Testis (tissue), 3 donors: ENCODE data around the gene SULT6B1. TPM values are rescaled to one million over a fixed set of nuclear protein-coding genes. Genes with fewer than 3 reads are reported as not detected.

ENCODE experiments used
- DNase-seq: peaks from one replicate; pipeline ENCODE4 v3.0.0-alpha.2; 2019
- H3K27ac ChIP-seq, 2 donors: fragments of 200-600 bp; sonication (generic); one replicate each; pipeline ENCODE4 v1.5.1; 2019
- H3K27me3 ChIP-seq: fragments of 200-600 bp; sonication (generic); one replicate; pipeline ENCODE4 v1.5.1; 2019
- H3K36me3 ChIP-seq: fragments of 200-600 bp; sonication (generic); one replicate; pipeline ENCODE4 v1.5.1; 2017; ENCODE audit warnings: low read depth; ENCODE audit errors: missing control alignments
- H3K4me1 ChIP-seq: fragments of 200-600 bp; sonication (generic); one replicate; pipeline ENCODE4 v1.5.1; 2019
- H3K4me3 ChIP-seq, 2 donors: fragments of 200-600 bp; sonication (generic); one replicate each; pipeline ENCODE4 v1.5.1; 2017 to 2019
- H3K9me3 ChIP-seq: fragments of 200-600 bp; sonication (generic); one replicate; pipeline ENCODE4 v1.5.1; 2017
- POLR2A ChIP-seq: fragments of 450-650 bp; IDR thresholded peaks from one replicate; pipeline ENCODE4 v1.6.1; 2017; ENCODE audit warnings: antibody characterized with exemption, mild to moderate bottlenecking, moderate library complexity
- WGBS, 2 donors: methylation state at CpG; one replicate each; pipeline ENCODE4 v1.1.5; 2018; 5-methylcytosine and 5-hydroxymethylcytosine counted together
- intact Hi-C: fragments of 100-400 bp; cut with DNase I; formaldehyde crosslinking; loops from one replicate; pipeline ENCODE4 v1.15.1; 2023; ENCODE audit warnings: low total_unique reads
- polyA plus RNA-seq: library from polyadenylated mRNA; stranded (reverse); fragments of 350-450 nt; fragmentation: Illumina TruSeq; extraction: RNeasy Lipid Tissue Mini Kit (QIAGEN cat#74804); gene quantifications from one replicate; pipeline ENCODE4 v1.2.3, GENCODE V29; 2014; ENCODE audit warnings: low read depth, low replicate concordance; ENCODE audit not compliant: insufficient read depth
- total RNA-seq, 2 donors: library from RNA; depleted of rRNA; stranded (reverse); fragments of >200 nt; gene quantifications; one replicate each; pipeline ENCODE4 v1.2.3, GENCODE V29; 2016
- TF ChIP-seq, protein P1 (sequence below), 3 experiments: fragments of 450-650 bp in 2 of 3; fragments of 200-600 bp in 1 of 3; sonication (generic) in 1 of 3; IDR thresholded peaks; one replicate each; pipeline ENCODE4 v1.5.1; 2016 to 2019; ENCODE audit warnings: antibody characterized with exemption in 3 of 3, mild to moderate bottlenecking in 2 of 3, moderate library complexity in 1 of 3

SULT6B1 gene
- total and polyA plus RNA-seq, 3 donors from 2014 or later = 0.31 to 3.8 (median 1.7) TPM

- Histone ChIP-seq H3K9me3 (no peaks in the 10 kb centered on the region), H3K4me1 (no peaks in the 10 kb centered on the region), H3K36me3 (no peaks in the 10 kb centered on the region), H3K27ac (no peak overlapping the region), H3K4me3 (no peak overlapping the region), H3K27me3 (no peaks in the 10 kb centered on the region)
- TF ChIP-seq POLR2A = no peak
- TF ChIP-seq, protein P1, sequence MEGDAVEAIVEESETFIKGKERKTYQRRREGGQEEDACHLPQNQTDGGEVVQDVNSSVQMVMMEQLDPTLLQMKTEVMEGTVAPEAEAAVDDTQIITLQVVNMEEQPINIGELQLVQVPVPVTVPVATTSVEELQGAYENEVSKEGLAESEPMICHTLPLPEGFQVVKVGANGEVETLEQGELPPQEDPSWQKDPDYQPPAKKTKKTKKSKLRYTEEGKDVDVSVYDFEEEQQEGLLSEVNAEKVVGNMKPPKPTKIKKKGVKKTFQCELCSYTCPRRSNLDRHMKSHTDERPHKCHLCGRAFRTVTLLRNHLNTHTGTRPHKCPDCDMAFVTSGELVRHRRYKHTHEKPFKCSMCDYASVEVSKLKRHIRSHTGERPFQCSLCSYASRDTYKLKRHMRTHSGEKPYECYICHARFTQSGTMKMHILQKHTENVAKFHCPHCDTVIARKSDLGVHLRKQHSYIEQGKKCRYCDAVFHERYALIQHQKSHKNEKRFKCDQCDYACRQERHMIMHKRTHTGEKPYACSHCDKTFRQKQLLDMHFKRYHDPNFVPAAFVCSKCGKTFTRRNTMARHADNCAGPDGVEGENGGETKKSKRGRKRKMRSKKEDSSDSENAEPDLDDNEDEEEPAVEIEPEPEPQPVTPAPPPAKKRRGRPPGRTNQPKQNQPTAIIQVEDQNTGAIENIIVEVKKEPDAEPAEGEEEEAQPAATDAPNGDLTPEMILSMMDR (IDR thresholded peaks at IDR 0.05) = no peak
- DNase-seq = no peak
- 91 to 94% methylated on average over 7 of the region's 7 CpGs for WGBS, 2 donors
- intact Hi-C loops = no loop called here
Observed at GRCh38 chr2:37148325-37148724, 40.1 kb downstream of the SULT6B1 start.

- TF ChIP-seq POLR2A = no peak
- TF ChIP-seq, protein P1 (IDR thresholded peaks at IDR 0.05) = no peak
- 94 to 95% methylated on average over 2 of the region's 2 CpGs for WGBS, 2 donors
Observed at GRCh38 chr2:37146062-37146461, 42.4 kb downstream of the SULT6B1 start.

GRCh38 chr2:37143974-37144373 is 44.5 kb downstream of the SULT6B1 start:
- Histone ChIP-seq H3K9me3 (no peaks in the 10 kb centered on the region), H3K36me3 (no peaks in the 10 kb centered on the region), H3K4me3 (no peak overlapping the region), H3K27ac (no peak overlapping the region), H3K27me3 (no peaks in the 10 kb centered on the region), H3K4me1 (no peaks in the 10 kb centered on the region)
- intact Hi-C loops = no loop called here
- no peak for DNase-seq
- no peak for TF ChIP-seq POLR2A
- TF ChIP-seq, protein P1 (IDR thresholded peaks at IDR 0.05) = no peak
- 97 to 100% methylated on average over 1 of the region's 1 CpG for WGBS, 2 donors

More at GRCh38 chr2:37146062-37146461, 42.4 kb downstream of the SULT6B1 start:
- Histone ChIP-seq H3K9me3 (no peaks in the 10 kb centered on the region), H3K4me3 (no peak overlapping the region), H3K36me3 (no peaks in the 10 kb centered on the region), H3K27ac (no peak overlapping the region), H3K27me3 (no peaks in the 10 kb centered on the region), H3K4me1 (no peaks in the 10 kb centered on the region)
- DNase-seq = no peak
- intact Hi-C loops = no loop called here

GRCh38 chr2:37142546-37142945 is 45.9 kb downstream of the SULT6B1 start:
- no peaks in the 10 kb centered on the region for H3K36me3 ChIP-seq

DNA sequence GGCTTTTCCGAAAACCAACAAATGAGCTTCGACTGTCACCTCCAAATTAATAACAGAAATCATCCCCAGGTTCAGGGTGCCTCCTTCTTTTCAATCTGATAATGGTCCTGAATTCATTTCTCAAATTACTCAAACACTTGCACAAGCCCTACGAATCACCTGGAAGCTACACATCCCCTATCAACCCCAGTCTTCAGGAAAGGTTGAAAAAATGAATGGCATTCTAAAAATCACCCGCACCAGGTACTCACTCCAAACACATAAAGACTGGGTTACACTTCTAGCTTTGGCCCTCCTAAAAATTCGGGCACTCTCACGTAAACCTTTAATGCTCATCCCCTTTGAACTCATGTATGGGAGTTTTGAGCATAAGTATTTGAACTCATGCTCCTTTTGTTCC is 55.6 kb downstream of the SULT6B1 start:
- 89 to 93% methylated on average over 6 of the region's 6 CpGs for WGBS, 2 donors
- TF ChIP-seq POLR2A = no peak
- TF ChIP-seq, protein P1 (IDR thresholded peaks at IDR 0.05) = no peak
- no peaks in the 10 kb centered on the region for H3K36me3 ChIP-seq

More at GRCh38 chr2:37142546-37142945, 45.9 kb downstream of the SULT6B1 start:
- no peak overlapping the region for H3K4me3 ChIP-seq
- no peaks in the 10 kb centered on the region for H3K27me3 ChIP-seq
- H3K4me1 ChIP-seq = no peaks in the 10 kb centered on the region
- no peak overlapping the region for H3K27ac ChIP-seq
- no peak for TF ChIP-seq POLR2A
- TF ChIP-seq, protein P1 (IDR thresholded peaks at IDR 0.05) = no peak
- no peak for DNase-seq
- no peaks in the 10 kb centered on the region for H3K9me3 ChIP-seq
- intact Hi-C loops = no loop called here

More for the DNA sequence above, 55.6 kb downstream of the SULT6B1 start:
- no peaks in the 10 kb centered on the region for H3K27me3 ChIP-seq
- intact Hi-C loops = no loop called here
- H3K4me3 ChIP-seq = no peak overlapping the region
- no peaks in the 10 kb centered on the region for H3K4me1 ChIP-seq
- DNase-seq = no peak
- no peak overlapping the region for H3K27ac ChIP-seq
- H3K9me3 ChIP-seq = no peaks in the 10 kb centered on the region
